Anterior cingulate cortex (tissue), 58 donors: ENCODE results near the gene COQ8A.
"Not testable (repeated sequence)": the region's sequence is repeated elsewhere in the genome, so short reads cannot be mapped to it uniquely, and the experiment has no call there.

Experiments
- DNase-seq, 58 donors: peaks; one replicate each; lab custom pipeline; 2025; lab: John Stamatoyannopoulos, UW

COQ8A gene

DNA sequence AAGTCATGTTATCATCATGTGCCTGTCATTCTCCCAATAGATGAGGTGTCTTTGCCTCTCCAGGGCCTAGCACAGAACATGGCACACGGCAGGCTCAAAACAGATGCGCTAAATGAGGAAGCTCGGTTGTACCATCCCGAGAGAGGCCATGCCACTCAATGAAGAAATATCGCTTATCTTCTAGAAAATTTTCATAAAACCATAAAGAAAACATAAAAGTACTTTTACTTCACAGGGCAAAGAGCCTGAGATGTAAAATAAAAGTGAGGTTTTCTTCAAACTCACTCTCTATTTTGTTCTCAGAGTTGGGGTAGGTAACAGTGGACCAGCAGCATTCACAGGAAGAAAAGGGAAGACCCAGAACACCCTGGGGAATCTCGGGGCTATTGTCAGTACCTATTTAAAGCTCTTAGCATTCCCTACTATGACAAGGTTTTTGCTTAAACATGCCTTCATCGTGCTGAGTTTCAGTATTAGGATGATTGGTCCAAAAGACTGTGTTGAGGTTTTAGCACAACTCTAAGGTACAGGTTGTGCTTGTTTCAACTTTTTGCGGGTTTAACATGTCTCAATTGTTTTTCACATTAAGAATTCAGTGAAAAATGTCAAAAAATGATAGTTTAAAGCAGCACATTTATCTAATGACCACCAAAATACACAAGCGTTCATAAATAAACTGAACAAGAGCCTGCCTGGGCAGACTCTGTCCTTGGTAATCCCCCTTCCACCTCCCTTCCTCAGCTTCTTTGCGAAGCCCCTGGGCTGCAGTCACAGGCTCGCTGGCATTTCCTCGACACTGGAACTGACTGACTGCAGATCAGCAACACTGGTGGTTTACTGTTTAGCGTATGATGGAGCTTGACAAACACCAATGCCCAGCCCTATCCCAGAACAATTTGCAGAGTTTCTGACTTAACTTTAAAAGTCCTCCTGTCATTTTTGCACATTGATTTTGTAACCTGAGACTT lies 55.6 kb downstream of the COQ8A start:
- no peak for DNase-seq

- not testable (repeated sequence) for DNase-seq
Measured at GRCh38 chr1:226999579-226999978, 59.5 kb downstream of the COQ8A start.

DNA sequence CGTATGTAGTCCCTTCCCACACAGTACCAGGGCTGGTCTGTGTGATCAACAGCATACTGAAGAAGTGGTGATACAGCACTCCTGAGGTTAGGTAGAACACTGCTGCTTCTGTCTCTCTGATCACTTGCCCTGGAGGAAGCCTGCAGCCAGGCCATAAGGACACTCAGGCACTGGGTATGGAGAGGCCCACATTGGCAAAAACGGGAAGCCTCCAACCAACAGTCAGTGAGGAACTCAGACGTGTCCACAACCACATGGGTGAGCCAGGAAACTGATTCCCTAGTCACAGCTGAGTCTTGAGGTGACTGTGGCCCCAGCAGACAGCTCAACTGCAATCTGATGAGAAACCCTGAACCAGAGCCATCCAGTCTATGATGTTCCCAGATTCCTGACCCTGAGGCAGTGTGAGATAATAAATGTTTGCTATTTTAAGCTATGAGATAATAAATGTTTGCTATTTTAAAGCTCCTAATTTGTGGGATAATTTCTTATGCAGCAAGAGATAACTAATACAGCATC lies 62.5 kb downstream of the COQ8A start:
- DNase-seq, result no peak

GRCh38 chr1:227003165-227003564 lies 63.1 kb downstream of the COQ8A start:
- no peak for DNase-seq

DNA sequence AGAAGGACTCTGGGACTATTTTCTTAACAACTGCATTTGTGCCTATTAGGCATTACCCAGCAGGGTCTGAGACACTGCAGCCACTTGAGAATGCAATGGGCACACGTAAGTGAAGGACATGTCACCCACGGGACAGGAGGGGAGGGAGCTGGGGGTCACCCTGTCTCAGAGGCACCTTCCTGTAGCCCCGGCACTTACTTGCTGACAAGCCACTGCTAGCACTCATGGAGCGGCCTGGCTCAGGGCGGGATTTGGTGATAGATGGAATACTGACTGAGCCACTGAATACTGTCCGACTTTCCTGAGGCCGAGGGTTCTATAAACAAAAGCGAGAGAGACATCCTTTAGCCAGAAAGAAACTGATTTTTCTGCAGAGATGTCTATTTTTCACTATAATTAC lies 64.7 kb downstream of the COQ8A start:
- DNase-seq, result no peak

DNA sequence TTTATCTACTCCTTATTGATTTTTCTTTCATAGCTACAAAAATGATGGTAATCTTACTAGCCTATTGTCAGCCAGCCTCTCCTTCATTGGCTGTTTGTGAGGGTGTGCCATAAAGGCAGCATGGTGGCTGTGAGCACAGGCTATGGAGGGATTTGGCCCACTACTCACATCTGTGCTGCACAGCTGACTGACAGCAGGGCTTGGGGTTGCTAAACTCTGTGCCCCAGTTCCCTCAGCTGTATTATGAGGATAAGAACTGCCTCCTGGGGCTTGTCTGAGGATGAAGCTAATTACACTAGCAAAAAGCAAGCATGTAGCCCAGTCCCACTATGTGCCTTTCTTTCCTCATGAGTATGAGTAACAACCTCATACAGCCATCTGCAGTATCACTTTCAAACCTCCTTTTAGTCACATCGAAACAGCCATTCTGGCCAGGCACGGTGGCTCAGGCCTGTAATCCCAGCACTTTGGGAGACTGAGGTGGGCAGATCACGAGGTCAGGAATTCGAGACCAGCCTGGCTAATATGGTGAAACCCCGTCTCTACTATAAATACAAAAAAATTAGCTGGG lies 66.2 kb downstream of the COQ8A start:
- DNase-seq, result no peak

DNA sequence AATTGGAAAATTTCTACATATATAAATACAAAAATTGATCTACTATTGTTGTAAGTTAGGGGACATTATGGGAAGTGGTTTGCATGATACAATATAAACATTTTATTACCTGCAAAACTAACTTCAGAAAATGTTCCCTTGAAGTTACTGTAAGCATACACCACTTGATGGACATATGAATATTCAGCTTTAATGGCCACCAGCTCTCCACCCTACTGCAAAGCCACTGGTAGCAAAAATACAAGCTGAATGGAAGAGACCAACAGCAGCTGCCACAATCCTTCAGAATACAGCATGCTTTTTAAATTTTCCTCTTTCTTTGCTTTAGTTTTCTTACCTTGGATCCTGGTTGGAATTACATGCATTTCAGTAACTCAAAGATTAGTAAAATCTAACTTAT lies 69.8 kb downstream of the COQ8A start:
- DNase-seq, result no peak

GRCh38 chr1:227010645-227011044 lies 70.6 kb downstream of the COQ8A start:
- no peak for DNase-seq

- no peak for DNase-seq
Measured at GRCh38 chr1:227016990-227017389, 76.9 kb downstream of the COQ8A start.

- no peak for DNase-seq
Measured at GRCh38 chr1:227032396-227032795, 92.3 kb downstream of the COQ8A start.

GRCh38 chr1:227033880-227034279 lies 93.8 kb downstream of the COQ8A start:
- no peak for DNase-seq

GRCh38 chr1:227035316-227035715 lies 95.2 kb downstream of the COQ8A start:
- DNase-seq, result no peak

GRCh38 chr1:227037121-227037520 lies 97.0 kb downstream of the COQ8A start:
- DNase-seq, result no peak
